Tibial artery (tissue), 4 donors: Measurements from ENCODE around the gene SMARCA4.

Experiments used
- DNase-seq, 2 donors: peaks; one replicate each; pipeline ENCODE4 v3.0.0-alpha.2; 2019
- H3K27ac ChIP-seq, 2 donors: fragments of 200-600 bp; sonication (generic) in 1 of 2; 1 replicate in 1 of 2; 2 replicates in 1 of 2; pipeline ENCODE4 v1.5.1; 2018 to 2019; ENCODE audit warnings: mild to moderate bottlenecking in 1 of 2
- H3K27me3 ChIP-seq, 2 donors: fragments of 200-600 bp; sonication (generic) in 1 of 2; one replicate each; pipeline versions ENCODE4 v1.5.1 to v1.6.0; 2016 to 2019
- H3K36me3 ChIP-seq, 3 donors: fragments of 200-600 bp; sonication (generic) in 2 of 3; one replicate each; pipeline ENCODE4 v1.5.1; 2016 to 2019; ENCODE audit warnings: mild to moderate bottlenecking in 2 of 3
- H3K4me1 ChIP-seq, 4 donors: fragments of 200-600 bp; sonication (generic) in 2 of 4; 1 replicate in 3 of 4; 2 replicates in 1 of 4; pipeline ENCODE4 v1.5.1; 2016 to 2019
- H3K4me3 ChIP-seq, 2 donors: fragments of 200-600 bp; sonication (generic) in 1 of 2; 1 replicate in 1 of 2; 2 replicates in 1 of 2; pipeline ENCODE4 v1.5.1; 2018 to 2019; ENCODE audit warnings: mild to moderate bottlenecking in 2 of 2
- H3K9me3 ChIP-seq, 3 donors: fragments of 200-600 bp; sonication (generic) in 1 of 3; one replicate each; pipeline ENCODE4 v1.5.1; 2016 to 2019
- CTCF ChIP-seq, 2 experiments: fragments of 200-600 bp in 1 of 2; fragments of 450-650 bp in 1 of 2; IDR thresholded peaks; one replicate each; pipeline ENCODE4 v1.5.1; 2017 to 2019; ENCODE audit warnings: antibody characterized with exemption in 2 of 2, mild to moderate bottlenecking in 1 of 2, moderate library complexity in 1 of 2
- intact Hi-C: fragments of 100-400 bp; cut with DNase I; formaldehyde crosslinking; loops from one replicate; pipeline ENCODE4 v1.15.0; 2023; ENCODE audit warnings: low total_unique reads

The SMARCA4 gene

GRCh38 chr19:10985502-10985901 is 24.7 kb downstream of the SMARCA4 start:
- Histone ChIP-seq H3K9me3 (no peaks in the 10 kb centered on the region), H3K4me1 (peaks cover 0 to 7% (median 0%) of the 10 kb centered on the region in 4 donors), H3K27me3 (no peaks in the 10 kb centered on the region), H3K36me3 (peaks cover 40 to 75% (median 54%) of the 10 kb centered on the region in 3 donors), H3K4me3 (no peak overlapping the region), H3K27ac (no peak overlapping the region)
- TF ChIP-seq CTCF (IDR thresholded peaks at IDR 0.05) = no peak
- intact Hi-C loops = no loop called here
- no peak for DNase-seq

- no peaks in the 10 kb centered on the region for H3K27me3 ChIP-seq
- H3K9me3 ChIP-seq = no peaks in the 10 kb centered on the region
- H3K27ac ChIP-seq = no peak overlapping the region
- no peaks in the 10 kb centered on the region for H3K4me1 ChIP-seq
- DNase-seq = no peak
- TF ChIP-seq CTCF (IDR thresholded peaks at IDR 0.05) = no peak
- no peak overlapping the region for H3K4me3 ChIP-seq
- peaks cover 49 to 80% (median 64%) of the 10 kb centered on the region in 3 donors for H3K36me3 ChIP-seq
- intact Hi-C loops = no loop called here
These were observed 25.7 kb downstream of the SMARCA4 start for GRCh38 chr19:10986301-10987127.

DNA sequence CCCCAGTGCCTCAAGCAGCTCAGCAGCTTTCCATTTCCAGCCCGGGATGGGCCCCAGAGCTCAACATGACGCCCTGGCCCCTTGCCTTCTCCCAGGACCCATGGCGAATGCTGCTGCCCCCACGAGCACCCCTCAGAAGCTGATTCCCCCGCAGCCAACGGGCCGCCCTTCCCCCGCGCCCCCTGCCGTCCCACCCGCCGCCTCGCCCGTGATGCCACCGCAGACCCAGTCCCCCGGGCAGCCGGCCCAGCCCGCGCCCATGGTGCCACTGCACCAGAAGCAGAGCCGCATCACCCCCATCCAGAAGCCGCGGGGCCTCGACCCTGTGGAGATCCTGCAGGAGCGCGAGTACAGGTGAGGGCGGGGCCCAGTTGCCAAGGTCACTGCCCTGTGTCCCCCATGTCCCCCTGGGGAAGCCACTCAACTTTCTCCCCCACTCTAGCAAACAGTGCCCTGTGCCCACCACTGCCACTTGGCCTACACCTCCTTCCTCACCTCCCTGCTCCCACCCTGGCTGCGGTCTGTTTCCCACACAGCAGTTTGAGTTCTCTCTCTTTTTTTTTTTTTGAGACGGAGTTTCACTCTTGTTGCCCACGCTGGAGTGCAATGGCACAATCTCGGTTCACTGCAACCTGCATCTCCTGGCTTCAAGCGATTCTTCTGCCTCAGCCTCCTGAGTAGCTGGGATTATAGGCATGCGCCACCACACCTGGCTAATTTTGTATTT is 26.9 kb downstream of the SMARCA4 start:
- Histone ChIP-seq H3K36me3 (peaks cover 49 to 89% (median 68%) of the 10 kb centered on the region in 3 donors), H3K27ac (no peak overlapping the region), H3K27me3 (no peaks in the 10 kb centered on the region), H3K9me3 (no peaks in the 10 kb centered on the region), H3K4me3 (no peak overlapping the region), H3K4me1 (no peaks in the 10 kb centered on the region)
- DNase-seq = no peak
- intact Hi-C loops = no loop called here
- no peak for TF ChIP-seq CTCF (IDR thresholded peaks at IDR 0.05)

DNA sequence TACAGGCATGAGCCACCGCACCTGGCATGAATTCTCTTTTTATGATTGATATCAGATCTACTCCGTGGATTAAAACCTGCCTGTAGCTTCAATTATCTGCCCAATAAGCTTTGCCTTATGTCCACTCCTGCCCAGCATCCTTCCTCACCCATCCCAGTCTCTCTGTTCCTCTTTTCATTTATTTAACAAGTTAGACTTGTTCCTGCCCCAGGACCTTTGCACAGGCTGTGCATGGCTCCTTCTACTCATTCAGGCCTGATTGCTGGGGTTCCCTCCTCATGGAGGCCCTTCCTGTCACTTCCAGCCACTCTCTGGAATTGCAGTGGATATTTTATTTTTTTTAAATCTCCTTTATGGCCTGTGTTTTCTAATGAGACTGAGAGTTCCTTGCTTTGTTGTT is 27.6 kb downstream of the SMARCA4 start:
- intact Hi-C loops = no loop called here
- Histone ChIP-seq H3K9me3 (no peaks in the 10 kb centered on the region), H3K4me1 (no peaks in the 10 kb centered on the region), H3K27ac (no peak overlapping the region), H3K27me3 (no peaks in the 10 kb centered on the region), H3K4me3 (no peak overlapping the region), H3K36me3 (peaks cover 53 to 94% (median 75%) of the 10 kb centered on the region in 3 donors)
- no peak for TF ChIP-seq CTCF (IDR thresholded peaks at IDR 0.05)
- no peak for DNase-seq

DNA sequence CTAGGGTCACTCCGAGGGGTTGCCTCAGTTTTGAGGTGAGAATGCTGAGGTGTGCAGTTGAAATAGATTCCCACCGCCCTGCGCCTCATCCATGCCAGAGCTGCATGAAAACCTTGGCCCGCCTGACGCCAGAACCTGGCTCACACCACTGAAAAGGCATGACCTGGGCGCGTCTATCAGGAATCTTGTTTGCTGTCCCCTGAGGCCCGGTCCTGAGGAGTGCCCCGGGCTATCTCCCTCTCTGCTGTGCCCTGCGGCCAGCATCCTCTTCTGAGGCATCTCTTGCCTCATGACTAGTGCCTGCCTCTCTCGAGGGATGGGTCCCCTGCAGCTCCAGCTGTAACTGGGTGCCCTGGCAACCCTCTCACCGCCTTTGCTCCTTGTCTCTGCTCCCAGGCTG is 28.1 kb downstream of the SMARCA4 start:
- no peak overlapping the region for H3K4me3 ChIP-seq
- DNase-seq = no peak
- H3K36me3 ChIP-seq = peaks cover 55 to 97% (median 80%) of the 10 kb centered on the region in 3 donors
- no peaks in the 10 kb centered on the region for H3K27me3 ChIP-seq
- intact Hi-C loops = no loop called here
- no peak overlapping the region for H3K27ac ChIP-seq
- no peaks in the 10 kb centered on the region for H3K4me1 ChIP-seq
- TF ChIP-seq CTCF (IDR thresholded peaks at IDR 0.05) = no peak
- no peaks in the 10 kb centered on the region for H3K9me3 ChIP-seq
